HG03439 (cell line): ENCODE results near the gene ACTR3C.
A peak's percentile ranks its signal among the peaks of the same experiment; 100 is the strongest.

Source experiments
- ATAC-seq: cut with Tn5 transposase; IDR thresholded peaks from one replicate; pipeline ENCODE4 v1.9.1; 2021; ENCODE audit warnings: mild to moderate bottlenecking, moderate library complexity; ENCODE audit not compliant: unreplicated experiment

ACTR3C gene

GRCh38 chr7:150322833-150323681 lies at the start of gene ACTR3C, which contains the start of gene LRRC61:
ACTR3C (minus strand) TSS chr7:150323545; CDS start chr7:150295296, 28,249 bp downstream.
LRRC61 (plus strand) TSS chr7:150323355; CDS start chr7:150336862, 13,507 bp downstream.
- ATAC-seq: peak; percentile 56

GRCh38 chr7:150372271-150373048 lies 49.1 kb upstream of the ACTR3C start:
- no peak for ATAC-seq

GRCh38 chr7:150371996-150372270 lies 48.6 kb upstream of the ACTR3C start:
- ATAC-seq: no peak

GRCh38 chr7:150371131-150371995 lies 48.0 kb upstream of the ACTR3C start:
- no peak for ATAC-seq

- no peak for ATAC-seq
Measured at GRCh38 chr7:150370612-150371071, 47.3 kb upstream of the ACTR3C start.

GRCh38 chr7:150369748-150370501 lies 46.6 kb upstream of the ACTR3C start:
- ATAC-seq: no peak

GRCh38 chr7:150368884-150369747 lies 45.8 kb upstream of the ACTR3C start:
- peak; percentile 21 for ATAC-seq

- peak; percentile 54 for ATAC-seq
Measured at GRCh38 chr7:150368096-150368883, 44.9 kb upstream of the ACTR3C start, which contains the start of gene REPIN1. REPIN1 (plus strand) TSS chr7:150368822; CDS start chr7:150369712, 890 bp downstream.

- no peak for ATAC-seq
Measured at GRCh38 chr7:150367677-150368095, 44.3 kb upstream of the ACTR3C start.

- ATAC-seq: no peak
Measured at GRCh38 chr7:150365673-150366398, 42.5 kb upstream of the ACTR3C start.

- ATAC-seq: no peak
Measured at GRCh38 chr7:150365194-150365593, 41.8 kb upstream of the ACTR3C start.

- no peak for ATAC-seq
Measured at GRCh38 chr7:150363872-150364271, 40.5 kb upstream of the ACTR3C start.

- no peak for ATAC-seq
Measured at GRCh38 chr7:150363370-150363769, 40.0 kb upstream of the ACTR3C start.

- no peak for ATAC-seq
Measured at GRCh38 chr7:150361807-150362621, 38.7 kb upstream of the ACTR3C start.

GRCh38 chr7:150361402-150361801 lies 38.1 kb upstream of the ACTR3C start:
- no peak for ATAC-seq

GRCh38 chr7:150360363-150361058 lies 37.2 kb upstream of the ACTR3C start:
- ATAC-seq: no peak
